A549 (cell line): ENCODE results near the gene ZNF428.
"Not testable (repeated sequence)": the region's sequence is repeated elsewhere in the genome, so short reads cannot be mapped to it uniquely, and the experiment has no call there.

Source experiments
- CEBPB ChIP-seq, 2 experiments: fragments of >200 bp in 1 of 2; sonication (Bioruptor Twin) in 1 of 2; formaldehyde crosslinking in 1 of 2; IDR thresholded peaks; 2 replicates each; pipeline ENCODE4 v1.6.1; 2012 to 2016
- CHD2 ChIP-seq: fragments of 150-350 bp; IDR thresholded peaks from 2 replicates; pipeline ENCODE4 v1.6.1; 2014; ENCODE audit warnings: low read length; ENCODE audit not compliant: partially characterized antibody
- EP300 ChIP-seq, 2 experiments: fragments of >200 bp; sonication (Bioruptor Twin); formaldehyde crosslinking; IDR thresholded peaks; 2 replicates in 1 of 2; 3 replicates in 1 of 2; pipeline ENCODE4 v1.6.1; 2016 to 2017
- KDM5A ChIP-seq: fragments of 200-600 bp; sonication (generic); IDR thresholded peaks from 2 replicates; pipeline ENCODE4 v1.6.1; 2016; ENCODE audit warnings: antibody characterized with exemption, mild to moderate bottlenecking
- MAX ChIP-seq: IDR thresholded peaks from 2 replicates; pipeline ENCODE4 v1.6.1; 2012
- MYC ChIP-seq: IDR thresholded peaks from 2 replicates; pipeline ENCODE4 v1.6.1; 2012; ENCODE audit warnings: mild to moderate bottlenecking, inconsistent platforms, low read length, improper control_type of control experiment, borderline replicate concordance
- POLR2A ChIP-seq: IDR thresholded peaks from 2 replicates; pipeline ENCODE4 v1.6.1; 2012; ENCODE audit warnings: mild to moderate bottlenecking, low read length
- REST ChIP-seq: fragments of 200-600 bp; sonication (generic); IDR thresholded peaks from 2 replicates; pipeline ENCODE4 v1.6.1; 2016; ENCODE audit warnings: antibody characterized with exemption, mild to moderate bottlenecking, moderate library complexity
- RFX5 ChIP-seq: fragments of 450-650 bp; IDR thresholded peaks from 2 replicates; pipeline ENCODE4 v1.7.1; 2014; ENCODE audit warnings: antibody characterized with exemption, mild to moderate bottlenecking, moderate library complexity
- ZFP36 ChIP-seq: fragments of 450-650 bp; IDR thresholded peaks from 2 replicates; pipeline ENCODE4 v1.6.1; 2014; ENCODE audit warnings: borderline replicate concordance; ENCODE audit not compliant: partially characterized antibody
- TF ChIP-seq, protein P1 (sequence below): fragments of >200 bp; sonication (Bioruptor Twin); formaldehyde crosslinking; IDR thresholded peaks from 3 replicates; pipeline ENCODE4 v1.5.1; 2016
- TF ChIP-seq, protein P2 (sequence below): fragments of 450-650 bp; IDR thresholded peaks from 2 replicates; pipeline ENCODE4 v1.6.1; 2014; ENCODE audit warnings: antibody characterized with exemption

GRCh38 chr19:43600326-43600725 lies 19.1 kb downstream of the ZNF428 start:
- TF ChIP-seq, protein P1, sequence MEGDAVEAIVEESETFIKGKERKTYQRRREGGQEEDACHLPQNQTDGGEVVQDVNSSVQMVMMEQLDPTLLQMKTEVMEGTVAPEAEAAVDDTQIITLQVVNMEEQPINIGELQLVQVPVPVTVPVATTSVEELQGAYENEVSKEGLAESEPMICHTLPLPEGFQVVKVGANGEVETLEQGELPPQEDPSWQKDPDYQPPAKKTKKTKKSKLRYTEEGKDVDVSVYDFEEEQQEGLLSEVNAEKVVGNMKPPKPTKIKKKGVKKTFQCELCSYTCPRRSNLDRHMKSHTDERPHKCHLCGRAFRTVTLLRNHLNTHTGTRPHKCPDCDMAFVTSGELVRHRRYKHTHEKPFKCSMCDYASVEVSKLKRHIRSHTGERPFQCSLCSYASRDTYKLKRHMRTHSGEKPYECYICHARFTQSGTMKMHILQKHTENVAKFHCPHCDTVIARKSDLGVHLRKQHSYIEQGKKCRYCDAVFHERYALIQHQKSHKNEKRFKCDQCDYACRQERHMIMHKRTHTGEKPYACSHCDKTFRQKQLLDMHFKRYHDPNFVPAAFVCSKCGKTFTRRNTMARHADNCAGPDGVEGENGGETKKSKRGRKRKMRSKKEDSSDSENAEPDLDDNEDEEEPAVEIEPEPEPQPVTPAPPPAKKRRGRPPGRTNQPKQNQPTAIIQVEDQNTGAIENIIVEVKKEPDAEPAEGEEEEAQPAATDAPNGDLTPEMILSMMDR, result not testable (repeated sequence)
- not testable (repeated sequence) for TF ChIP-seq POLR2A; CHD2; ZFP36; MAX; CEBPB (IDR thresholded peaks at IDR 0.05); REST; KDM5A; EP300 (IDR thresholded peaks at IDR 0.05); MYC; RFX5
- TF ChIP-seq, protein P2, sequence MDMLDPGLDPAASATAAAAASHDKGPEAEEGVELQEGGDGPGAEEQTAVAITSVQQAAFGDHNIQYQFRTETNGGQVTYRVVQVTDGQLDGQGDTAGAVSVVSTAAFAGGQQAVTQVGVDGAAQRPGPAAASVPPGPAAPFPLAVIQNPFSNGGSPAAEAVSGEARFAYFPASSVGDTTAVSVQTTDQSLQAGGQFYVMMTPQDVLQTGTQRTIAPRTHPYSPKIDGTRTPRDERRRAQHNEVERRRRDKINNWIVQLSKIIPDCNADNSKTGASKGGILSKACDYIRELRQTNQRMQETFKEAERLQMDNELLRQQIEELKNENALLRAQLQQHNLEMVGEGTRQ, result not testable (repeated sequence)
